Activated CD8-positive, alpha-beta memory T cell treated with anti-CD3 and anti-CD28 coated beads for 4 hours (primary cell): ENCODE measurements around the gene NOX3.
"Not testable (repeated sequence)": the region's sequence is repeated elsewhere in the genome, so short reads cannot be mapped to it uniquely, and the experiment has no call there.

Source experiments
- DNase-seq, 2 donors: peaks; one replicate each; pipeline ENCODE4 v3.0.0-alpha.2; 2020; ENCODE audit warnings: low read depth in 2 of 2

Gene NOX3

GRCh38 chr6:155455766-155456165 is at the start of gene NOX3:
Gene NOX3 (minus strand): TSS chr6:155455839. CDS start chr6:155455800, 39 bp downstream.
- no peak for DNase-seq

GRCh38 chr6:155504848-155505607 is 49.4 kb upstream of the NOX3 start:
- no peak for DNase-seq

GRCh38 chr6:155502393-155502792 is 46.8 kb upstream of the NOX3 start:
- DNase-seq = no peak

GRCh38 chr6:155499574-155499973 is 43.9 kb upstream of the NOX3 start:
- DNase-seq = no peak

GRCh38 chr6:155498370-155498769 is 42.7 kb upstream of the NOX3 start:
- no peak for DNase-seq

GRCh38 chr6:155497273-155497672 is 41.6 kb upstream of the NOX3 start:
- DNase-seq = no peak

- no peak for DNase-seq
These were observed 39.6 kb upstream of the NOX3 start for GRCh38 chr6:155495011-155495768.

GRCh38 chr6:155493694-155494143 is 38.1 kb upstream of the NOX3 start:
- DNase-seq = no peak

- DNase-seq = no peak
These were observed 37.5 kb upstream of the NOX3 start for GRCh38 chr6:155493026-155493693.

- no peak for DNase-seq
These were observed 36.6 kb upstream of the NOX3 start for GRCh38 chr6:155492061-155492735.

GRCh38 chr6:155491421-155491820 is 35.8 kb upstream of the NOX3 start:
- DNase-seq = no peak

GRCh38 chr6:155488197-155488596 is 32.6 kb upstream of the NOX3 start:
- DNase-seq = not testable (repeated sequence)

- no peak for DNase-seq
These were observed 31.9 kb upstream of the NOX3 start for GRCh38 chr6:155487371-155488130.

- DNase-seq = no peak
These were observed 31.2 kb upstream of the NOX3 start for GRCh38 chr6:155486721-155487294.

GRCh38 chr6:155485756-155486155 is 30.1 kb upstream of the NOX3 start:
- DNase-seq = no peak

GRCh38 chr6:155483858-155484257 is 28.2 kb upstream of the NOX3 start:
- no peak for DNase-seq

- DNase-seq = no peak
These were observed 25.6 kb upstream of the NOX3 start for GRCh38 chr6:155481215-155481614.

GRCh38 chr6:155473741-155474140 is 18.1 kb upstream of the NOX3 start:
- DNase-seq = no peak

- DNase-seq = no peak
These were observed 17.2 kb upstream of the NOX3 start for GRCh38 chr6:155472886-155473285.

GRCh38 chr6:155470979-155471616 is 15.5 kb upstream of the NOX3 start:
- not testable (repeated sequence) for DNase-seq
